HG03469 (cell line): ENCODE data around the gene ARHGAP15.

Source experiments
- ATAC-seq: cut with Tn5 transposase; IDR thresholded peaks from one replicate; pipeline ENCODE4 v1.9.1; 2021; ENCODE audit warnings: mild to moderate bottlenecking, moderate library complexity, moderate number of reproducible peaks; ENCODE audit not compliant: unreplicated experiment

ARHGAP15 gene

DNA sequence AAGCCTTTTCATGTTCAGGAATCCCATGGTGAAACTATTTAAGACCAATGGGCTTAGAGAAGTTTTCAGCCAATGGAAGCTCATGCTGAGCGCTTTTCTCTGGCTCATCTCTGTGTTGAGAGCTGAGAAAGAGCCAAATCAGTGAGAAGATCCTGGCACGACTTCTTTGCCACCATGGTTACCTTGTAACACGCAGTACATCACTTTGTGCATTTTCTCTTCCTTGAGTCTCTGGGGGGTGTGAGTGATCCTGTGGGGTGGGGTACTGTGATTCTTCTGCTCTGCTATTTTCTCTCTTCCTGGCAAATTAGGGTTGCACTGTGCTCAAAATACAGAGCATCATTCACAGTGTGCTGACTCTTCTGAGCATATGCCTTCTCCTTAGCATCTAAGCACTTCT is 664.2 kb downstream of the ARHGAP15 start:
- ATAC-seq: no peak

DNA sequence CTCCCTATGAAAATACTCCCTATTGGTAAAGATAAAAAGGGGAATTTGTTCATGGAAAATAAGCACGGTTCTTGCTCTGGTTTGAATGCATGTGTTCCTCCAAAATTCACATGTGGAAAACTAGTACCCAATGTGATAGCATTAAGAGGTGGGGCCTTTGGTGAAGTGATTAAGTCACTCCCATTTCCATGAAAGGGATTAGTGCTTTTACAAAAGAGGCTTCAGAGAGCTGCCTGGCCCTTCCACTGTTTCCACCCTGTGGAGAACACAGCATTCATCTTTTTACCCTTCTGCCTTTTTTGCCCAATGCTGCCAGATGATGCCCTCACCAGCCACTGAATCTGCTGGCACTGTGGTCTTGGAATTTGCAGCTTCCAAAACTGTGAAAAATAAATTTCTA is 666.8 kb downstream of the ARHGAP15 start:
- no peak for ATAC-seq

DNA sequence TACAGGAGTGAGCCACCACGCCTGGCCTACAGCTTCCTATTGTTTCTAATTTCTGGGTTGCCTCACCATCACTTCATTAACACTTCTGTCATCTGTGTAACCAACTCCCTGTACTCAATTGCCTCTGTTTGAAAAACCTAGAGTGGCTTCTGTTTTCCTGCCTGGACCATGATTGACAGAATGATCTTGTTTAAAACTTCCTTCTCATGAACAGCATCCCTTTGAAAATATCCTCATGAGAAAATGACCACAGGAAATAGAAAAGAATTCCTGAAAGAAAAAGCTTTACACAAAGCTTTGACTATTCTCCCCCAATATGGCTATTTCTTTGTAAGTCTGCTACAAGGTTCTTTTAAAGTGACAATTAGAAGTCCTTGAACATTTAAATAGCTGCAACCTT is 672.3 kb downstream of the ARHGAP15 start:
- ATAC-seq: no peak

DNA sequence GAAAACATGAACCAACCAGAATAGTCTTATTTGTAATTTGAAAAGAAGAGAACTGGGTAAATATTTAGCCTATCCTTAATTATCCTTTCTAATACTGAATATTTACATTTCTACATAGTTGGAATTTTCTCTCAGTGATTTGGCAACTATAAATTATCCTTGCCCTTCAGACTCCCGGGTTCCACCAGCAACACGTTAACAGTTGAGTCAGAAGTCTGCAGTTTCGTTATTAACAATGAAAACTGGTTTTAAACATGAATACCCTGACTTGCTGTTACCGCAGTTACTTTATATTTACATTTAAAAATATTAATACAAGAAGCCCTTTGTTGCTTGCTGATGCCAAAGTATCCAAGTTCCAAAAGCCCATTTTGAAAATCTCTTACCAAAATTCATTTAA is 673.0 kb downstream of the ARHGAP15 start:
- ATAC-seq: peak; percentile 26

DNA sequence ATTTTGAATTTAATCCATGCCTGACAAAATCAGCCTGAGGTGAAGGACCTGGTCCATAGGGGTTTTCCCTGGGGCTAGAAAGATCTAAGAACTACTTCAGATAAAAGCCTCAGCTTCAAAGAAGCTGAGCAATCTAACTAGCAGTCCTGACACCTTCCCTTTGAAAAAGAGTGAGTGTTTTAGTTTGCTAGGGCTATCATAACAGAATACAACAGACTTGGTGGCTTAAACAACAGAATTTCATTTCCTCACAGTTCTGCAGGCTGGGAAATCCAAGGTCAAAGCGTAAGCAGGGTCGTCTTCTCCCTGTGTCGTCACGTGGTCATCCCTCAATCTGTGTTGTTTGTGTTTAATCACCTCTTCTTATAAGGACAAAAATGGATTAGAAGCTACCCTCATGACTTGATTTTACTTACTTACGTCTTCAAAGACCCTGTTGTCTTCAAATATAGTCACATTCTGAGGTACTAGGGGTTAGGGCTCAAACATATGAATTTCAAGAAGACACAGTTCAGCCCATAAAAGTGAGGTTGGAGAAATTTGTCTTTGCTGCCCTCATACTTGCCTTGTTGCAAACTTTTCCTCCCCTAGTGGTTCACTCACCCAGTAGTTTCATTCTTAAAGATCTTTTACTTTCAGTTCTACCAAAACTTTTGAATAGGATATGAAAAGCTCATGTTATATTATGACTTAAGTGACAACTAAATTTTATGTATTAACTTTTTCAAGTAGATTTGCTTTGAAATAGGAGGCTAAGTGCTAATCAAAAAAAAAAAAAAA is 673.8 kb downstream of the ARHGAP15 start:
- ATAC-seq: peak; percentile 71

DNA sequence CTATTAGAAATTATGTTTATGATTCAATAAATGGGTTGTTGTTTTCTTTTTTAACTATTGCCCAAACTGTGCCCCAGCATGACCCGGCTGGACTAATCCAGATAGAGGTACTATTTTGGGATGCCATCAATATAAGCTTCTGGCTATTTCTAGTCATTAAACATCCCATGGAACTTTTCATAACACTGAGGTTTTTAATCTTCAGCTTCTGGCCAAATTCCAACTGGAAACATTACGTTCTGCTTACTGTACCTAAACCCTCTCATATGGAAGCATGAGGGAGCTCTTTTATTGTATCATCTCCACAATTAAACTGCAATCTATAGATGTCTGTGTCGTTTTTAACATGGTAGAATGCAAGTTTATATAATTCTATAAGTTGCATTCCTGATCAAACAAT is 674.7 kb downstream of the ARHGAP15 start:
- no peak for ATAC-seq

DNA sequence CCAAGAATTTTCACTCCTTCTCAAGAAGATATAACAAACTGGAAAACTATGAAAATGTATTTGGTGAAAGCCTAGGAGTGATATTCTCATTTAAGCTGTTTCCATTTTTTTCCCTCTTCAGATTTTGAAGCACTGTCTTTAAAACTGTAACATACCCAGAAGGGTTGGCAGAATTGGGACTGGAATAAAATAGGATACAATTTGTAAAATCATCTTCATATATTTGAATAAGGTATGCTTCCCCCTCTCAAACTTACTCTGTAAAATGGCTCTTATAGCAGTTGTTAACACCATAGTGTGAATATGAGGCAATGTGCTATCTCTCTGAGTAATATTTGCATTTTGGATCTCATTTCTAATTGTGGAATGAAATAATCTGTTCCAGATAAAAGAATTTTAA is 676.4 kb downstream of the ARHGAP15 start:
- no peak for ATAC-seq

DNA sequence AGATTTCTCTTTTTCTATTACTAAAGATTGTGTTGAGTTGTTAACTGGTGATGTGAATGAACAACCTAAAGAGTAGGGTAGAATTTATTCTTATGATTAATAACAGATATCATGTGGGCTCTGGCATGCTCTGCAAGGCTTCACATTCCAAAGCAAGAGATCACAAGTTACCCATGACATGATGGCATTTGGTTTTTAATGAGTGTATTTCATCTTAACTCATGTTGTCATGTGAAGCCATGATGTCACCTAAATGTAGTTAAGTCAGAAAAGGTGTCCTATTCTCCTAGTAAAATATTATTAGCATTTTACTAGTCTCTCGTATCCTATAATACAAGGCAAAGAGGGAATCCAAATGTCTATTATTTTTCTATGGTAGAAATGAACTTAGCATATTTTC is 678.0 kb downstream of the ARHGAP15 start:
- ATAC-seq: no peak

DNA sequence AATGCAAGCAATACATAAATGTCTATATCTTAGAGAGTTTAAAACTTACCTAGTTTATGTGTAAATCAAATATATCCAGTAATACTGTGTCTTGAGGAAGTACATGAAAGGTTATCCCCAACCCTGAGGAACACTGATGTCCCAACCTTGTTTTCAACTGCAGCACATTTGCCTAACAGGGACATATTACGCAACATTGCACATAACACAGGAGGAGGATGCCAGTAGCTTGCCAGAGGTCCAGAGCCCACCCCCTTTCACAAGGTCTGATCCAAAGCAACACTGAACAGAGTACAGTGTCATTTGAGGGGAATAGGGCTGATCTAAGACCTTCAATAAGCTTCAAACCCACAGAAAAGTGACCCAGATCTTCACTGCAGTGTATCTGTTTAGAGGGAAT is 678.5 kb downstream of the ARHGAP15 start:
- no peak for ATAC-seq

DNA sequence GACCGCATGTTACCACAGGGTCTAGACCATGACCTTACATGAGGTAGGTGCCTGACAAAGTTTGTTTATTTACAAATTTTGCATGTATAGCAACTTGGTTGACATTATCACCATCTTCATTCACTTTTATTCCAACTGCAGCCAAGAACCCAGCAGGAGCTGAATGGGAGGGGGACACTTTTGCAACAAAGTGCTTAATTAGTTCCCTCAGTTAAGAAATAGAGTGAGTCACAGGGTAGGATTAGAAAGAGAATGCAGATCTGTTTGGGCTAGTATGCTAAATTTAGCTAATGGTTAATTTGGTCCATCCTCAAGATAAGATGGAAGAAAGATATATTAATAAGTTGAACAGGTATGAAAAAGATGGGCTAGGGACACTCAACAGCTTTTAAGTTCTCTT is 678.9 kb downstream of the ARHGAP15 start:
- ATAC-seq: no peak

DNA sequence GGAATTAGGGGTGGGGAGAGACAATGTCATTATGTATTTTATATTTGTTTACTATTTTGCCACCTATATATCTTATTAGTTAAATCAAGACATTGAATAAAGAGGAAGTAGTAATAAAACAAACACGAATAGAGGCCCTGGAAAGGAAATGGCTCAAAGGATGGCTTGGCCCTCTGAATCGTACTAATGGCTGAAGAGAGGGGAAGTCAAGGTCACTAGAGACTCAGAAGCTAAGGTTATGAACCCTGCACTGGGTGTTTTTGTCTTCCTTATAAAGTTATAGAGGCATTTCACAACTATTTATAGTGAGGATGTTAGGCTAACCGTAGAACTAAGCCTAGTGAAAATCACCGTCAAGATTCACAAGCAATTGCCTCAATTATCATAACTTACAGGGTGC is 685.9 kb downstream of the ARHGAP15 start:
- no peak for ATAC-seq

DNA sequence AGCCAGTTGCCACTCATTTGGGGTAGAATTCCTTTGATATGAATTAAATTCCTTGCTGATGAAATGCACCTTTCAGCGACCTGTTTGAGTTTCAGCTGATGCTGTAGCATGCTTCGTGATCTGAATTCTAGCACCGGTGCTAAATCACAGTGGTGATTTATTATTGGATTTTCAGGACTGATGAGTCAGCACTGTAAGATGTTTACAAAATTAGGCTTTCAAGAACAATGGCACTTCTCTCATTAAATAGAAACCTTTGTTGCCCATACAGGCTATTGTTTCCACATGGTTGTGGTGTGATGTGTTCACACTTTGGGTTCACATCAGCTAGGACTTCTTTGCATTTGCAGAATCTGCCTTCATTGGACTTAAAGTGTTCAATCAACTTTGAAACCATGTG is 687.7 kb downstream of the ARHGAP15 start:
- no peak for ATAC-seq
